GM12872 (cell line): ENCODE data around the gene LRRC74B.

Source experiments
- TF ChIP-seq, protein P1 (sequence below): IDR thresholded peaks from 3 replicates; pipeline ENCODE4 v1.5.1; 2011; ENCODE audit warnings: low read depth, mild to moderate bottlenecking, low read length, moderate library complexity; ENCODE audit not compliant: insufficient read depth

Gene LRRC74B

DNA sequence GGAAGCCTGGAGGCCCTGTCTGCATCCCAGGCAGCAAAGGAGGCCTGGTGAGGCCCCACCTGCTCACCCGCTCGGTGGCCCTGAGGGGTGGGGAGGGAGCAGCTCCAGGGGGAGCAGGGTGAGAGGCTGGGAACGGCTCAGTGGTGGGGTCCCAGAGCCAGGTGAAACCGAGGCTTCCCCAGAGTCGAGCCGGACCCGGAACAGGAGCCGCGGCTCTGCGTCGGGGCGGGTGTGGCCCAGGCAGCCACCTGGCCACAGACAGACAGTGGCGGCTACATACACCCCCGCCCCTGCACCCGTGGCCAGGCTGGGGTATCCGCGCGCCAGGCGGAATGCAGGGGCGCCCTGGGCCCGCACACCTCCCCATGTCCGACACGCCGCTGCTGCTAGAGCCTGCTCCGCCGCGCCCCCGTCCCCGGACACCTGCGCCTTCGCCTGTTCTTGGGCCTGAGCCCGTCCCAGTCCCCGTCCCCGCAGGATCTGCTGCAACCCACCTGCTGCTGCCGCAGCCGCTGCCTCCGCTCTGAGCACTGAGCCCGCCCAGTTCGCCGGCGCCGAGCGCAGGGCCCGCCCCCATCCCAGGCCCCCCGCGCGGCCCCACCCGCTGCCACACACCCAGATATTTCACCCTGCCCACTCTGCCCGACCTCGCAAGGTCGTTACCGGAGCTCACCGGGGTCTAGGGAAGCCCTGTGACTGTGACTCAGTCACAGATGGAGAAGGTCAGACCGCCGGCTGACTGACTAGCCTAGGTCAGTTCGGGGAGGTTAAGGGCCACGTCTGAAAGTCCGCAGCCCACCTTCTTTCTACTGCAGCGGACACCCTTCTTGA, 13.5 kb upstream of the LRRC74B start, which contains the start of gene SLC7A4:
SLC7A4 (minus strand) TSS at position 525 of the 831 bp plus-strand sequence. CDS start 749 bp downstream, outside the sequence.
- TF ChIP-seq, protein P1, sequence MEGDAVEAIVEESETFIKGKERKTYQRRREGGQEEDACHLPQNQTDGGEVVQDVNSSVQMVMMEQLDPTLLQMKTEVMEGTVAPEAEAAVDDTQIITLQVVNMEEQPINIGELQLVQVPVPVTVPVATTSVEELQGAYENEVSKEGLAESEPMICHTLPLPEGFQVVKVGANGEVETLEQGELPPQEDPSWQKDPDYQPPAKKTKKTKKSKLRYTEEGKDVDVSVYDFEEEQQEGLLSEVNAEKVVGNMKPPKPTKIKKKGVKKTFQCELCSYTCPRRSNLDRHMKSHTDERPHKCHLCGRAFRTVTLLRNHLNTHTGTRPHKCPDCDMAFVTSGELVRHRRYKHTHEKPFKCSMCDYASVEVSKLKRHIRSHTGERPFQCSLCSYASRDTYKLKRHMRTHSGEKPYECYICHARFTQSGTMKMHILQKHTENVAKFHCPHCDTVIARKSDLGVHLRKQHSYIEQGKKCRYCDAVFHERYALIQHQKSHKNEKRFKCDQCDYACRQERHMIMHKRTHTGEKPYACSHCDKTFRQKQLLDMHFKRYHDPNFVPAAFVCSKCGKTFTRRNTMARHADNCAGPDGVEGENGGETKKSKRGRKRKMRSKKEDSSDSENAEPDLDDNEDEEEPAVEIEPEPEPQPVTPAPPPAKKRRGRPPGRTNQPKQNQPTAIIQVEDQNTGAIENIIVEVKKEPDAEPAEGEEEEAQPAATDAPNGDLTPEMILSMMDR: no peak

DNA sequence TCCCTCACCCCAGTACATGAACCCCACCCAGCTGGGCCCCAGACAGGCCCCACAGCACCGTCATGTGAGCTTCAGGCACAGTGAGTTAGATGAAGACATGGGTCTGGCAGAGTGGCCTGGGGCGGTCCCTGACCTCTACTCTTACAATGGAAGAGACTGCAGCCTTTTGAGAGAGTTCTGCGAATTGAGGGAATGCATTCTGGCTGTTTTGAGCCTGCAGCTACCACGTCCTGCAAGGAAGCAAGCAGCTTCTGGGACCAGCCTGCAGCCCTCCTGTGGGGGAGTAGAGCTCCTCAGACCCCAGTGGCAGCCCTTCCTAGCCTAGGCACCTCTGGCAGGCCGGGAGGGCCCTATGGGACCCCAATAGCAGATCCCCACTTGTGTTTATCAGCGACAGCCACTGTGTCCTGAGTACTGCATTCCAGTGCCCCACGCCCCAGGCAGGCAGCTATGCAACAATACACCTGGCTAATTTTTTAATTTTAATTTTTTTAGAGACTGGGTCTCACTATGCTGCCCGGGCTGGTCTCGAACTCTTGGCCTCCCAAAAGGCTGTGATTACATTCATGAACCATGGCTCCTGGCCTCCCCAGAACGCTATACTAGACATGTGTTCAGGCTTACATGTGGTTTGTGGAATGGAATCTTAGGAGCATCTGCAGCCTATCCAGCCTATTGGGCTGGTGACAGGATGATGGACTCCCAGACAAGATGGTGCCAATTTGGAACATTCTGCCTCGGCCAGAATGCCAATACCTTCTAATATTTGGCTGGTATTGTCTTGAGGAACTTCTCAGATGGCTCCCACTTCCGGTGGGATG, 12.7 kb upstream of the LRRC74B start:
- TF ChIP-seq, protein P1: no peak

DNA sequence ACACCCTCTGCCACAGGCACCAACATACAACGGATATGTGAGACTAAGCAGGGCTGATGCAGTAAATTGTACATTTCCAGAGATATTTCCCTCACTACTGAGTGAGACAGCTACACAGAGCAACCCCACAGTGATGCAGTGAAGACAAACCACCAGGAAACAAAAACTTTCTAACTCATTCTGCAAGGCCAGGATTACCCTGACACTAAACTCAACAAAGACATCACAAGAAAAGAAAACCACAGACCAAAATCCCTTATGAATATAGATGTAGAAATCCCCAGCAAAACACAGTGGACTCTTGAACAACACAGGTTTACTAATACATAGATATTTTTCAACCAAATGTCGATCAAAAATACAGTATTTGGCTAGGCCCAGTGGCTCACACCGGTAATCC, 11.9 kb upstream of the LRRC74B start:
- TF ChIP-seq, protein P1: no peak

DNA sequence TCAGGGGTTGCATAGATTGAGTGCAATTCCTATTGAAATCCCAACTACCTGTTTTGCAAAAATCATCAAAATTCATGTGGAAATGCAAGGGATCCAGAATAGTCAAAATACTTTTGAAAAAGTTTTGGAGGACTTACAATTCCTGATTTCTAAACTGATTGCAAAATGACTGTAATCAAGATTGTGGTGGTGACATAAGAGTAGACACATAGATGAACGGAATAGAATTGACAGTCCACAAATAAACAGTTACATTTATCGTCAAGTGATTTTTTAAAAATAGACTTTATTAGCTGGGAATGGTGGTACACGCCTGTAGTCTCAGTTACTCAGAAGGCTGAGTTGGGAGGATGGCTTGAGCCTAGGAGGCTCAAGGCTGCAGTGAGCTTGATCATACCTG, 10.8 kb upstream of the LRRC74B start:
- TF ChIP-seq, protein P1: no peak

DNA sequence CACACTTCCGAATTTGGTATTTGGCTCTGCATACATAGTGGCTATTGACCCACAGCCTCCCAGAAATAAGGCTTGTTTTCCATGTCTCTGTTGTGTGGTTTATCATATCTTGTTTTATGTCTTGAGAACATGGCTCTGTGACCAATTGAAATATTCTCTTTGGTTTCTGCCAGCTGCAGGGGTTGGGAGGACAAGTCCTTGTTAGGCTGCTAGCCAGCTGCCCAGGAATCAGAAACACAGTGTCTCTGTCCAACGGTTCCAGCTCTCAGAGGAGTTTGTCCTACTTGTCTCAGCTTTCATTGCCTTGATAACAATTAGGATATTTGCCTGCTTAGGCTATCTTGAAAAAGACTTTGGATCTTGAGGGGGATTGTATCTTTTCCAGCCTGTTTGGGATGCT, 7.3 kb upstream of the LRRC74B start:
- TF ChIP-seq, protein P1: no peak

DNA sequence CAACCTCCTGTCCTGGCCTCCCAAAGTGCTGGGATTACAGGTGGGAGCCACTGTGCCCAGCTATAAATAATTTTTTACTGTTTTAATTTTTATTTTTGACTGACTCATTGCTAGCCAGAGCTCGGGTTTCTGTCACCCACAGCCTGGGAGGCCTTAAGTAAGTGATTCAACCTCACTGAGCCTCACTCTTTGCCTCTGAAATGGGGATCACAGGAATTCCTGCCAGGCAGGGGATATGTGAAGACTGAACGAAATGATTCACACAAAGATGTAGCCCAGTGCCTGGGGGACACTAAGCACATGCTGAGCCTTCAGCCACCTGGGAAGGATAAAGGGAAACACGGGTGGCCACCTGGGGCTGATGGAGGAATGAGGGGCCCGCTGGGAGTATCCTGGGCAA, 3.8 kb upstream of the LRRC74B start:
- TF ChIP-seq, protein P1: no peak

DNA sequence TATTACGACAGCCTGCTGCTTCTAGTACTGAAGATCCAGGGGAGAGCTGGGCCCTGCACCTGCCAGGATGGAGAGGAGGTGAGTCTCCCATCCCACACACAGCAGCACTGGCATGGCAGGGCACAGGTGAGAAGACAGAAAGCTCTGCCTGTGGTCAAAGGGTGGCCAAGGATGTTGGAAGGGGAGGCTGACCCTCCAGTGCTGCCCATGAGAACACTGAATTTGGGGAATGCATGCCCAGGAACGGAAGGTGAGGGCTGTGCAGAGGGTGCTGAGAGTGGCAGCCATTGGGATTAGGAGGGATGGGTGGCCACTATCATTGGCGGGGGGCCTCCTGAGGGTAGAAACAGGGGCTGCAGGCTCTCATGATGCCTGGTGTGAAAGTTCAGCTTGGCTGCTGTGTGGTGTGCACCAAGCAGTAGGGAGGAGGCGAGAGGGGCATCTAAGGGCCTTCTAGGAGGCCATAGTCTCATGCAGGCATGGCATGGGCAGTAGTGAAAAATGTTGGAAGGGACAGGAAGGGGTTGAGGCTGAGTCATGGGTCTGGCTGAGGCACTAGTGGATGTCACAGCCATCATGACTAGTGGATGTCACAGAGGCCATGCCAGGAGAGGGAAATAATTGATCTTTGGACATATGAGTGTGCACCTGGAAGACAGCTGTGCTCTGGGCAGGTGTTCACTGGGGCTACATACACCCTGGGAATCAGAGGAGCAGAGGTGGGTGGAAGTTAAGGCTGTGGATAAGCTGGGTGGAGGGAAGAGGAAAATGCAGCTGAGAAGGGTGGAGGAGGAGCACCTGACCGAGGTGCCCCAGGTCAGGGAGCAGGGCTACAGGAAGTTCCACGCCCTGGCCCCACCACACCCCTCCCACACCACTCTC, 2.5 kb upstream of the LRRC74B start:
- TF ChIP-seq, protein P1: no peak
